DMS53 treated with DMSO at 0.1 percent for 48 hours (cell line): ENCODE data around the gene MSS51.

Experiments
- DNase-seq: peaks from one replicate; lab custom pipeline; 2025; ENCODE audit not compliant: unreplicated experiment; lab: John Stamatoyannopoulos, UW

Gene MSS51

GRCh38 chr10:73433538-73433867 lies at the start of gene MSS51:
Gene MSS51, minus strand, starts transcription at chr10:73433561. Its CDS starts 5,277 bp downstream, at chr10:73428284.
- no peak for DNase-seq

DNA sequence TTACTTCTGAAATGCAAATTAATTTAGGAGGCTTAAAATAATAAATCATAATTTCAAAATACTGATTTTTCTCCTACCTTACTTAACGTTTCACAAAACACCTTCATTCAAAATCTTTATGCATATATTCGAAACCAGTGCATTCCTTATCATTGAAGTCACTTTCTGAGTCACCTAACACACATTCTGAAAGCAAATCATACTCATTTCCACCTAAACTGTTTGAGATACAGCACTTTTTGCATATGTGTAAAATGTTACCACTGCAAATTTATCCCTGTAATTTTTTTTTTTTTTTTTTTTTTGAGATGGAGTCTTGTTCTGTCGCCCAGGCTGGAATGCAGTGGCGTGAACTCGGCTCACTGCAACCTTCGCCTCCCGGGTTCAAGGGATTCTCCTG lies 46.8 kb upstream of the MSS51 start:
- no peak for DNase-seq

- no peak for DNase-seq
Observed at GRCh38 chr10:73478636-73479035, 45.3 kb upstream of the MSS51 start.

DNA sequence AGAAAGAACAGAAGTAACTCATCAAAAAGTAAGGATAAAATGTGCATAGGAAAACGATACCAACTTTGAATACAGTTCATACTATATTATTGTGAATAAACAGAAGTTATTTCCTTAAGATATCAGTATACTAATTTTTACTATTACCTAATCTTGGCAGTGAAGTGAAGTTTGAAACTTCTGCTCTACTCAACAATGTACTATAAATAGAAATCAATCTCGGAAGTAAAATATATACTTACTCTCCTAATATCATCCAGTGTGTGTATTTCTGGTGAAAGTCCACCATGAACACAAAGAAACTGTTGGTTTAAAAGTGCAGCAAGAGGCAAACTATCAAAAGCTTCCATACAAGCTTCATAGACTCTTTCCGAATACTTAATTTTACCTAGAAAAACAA lies 37.9 kb upstream of the MSS51 start:
- DNase-seq, result no peak

GRCh38 chr10:73469579-73469978 lies 36.2 kb upstream of the MSS51 start:
- DNase-seq, result no peak

- no peak for DNase-seq
Observed at GRCh38 chr10:73467206-73467605, 33.8 kb upstream of the MSS51 start.

- no peak for DNase-seq
Observed at GRCh38 chr10:73465978-73466726, 32.8 kb upstream of the MSS51 start.

GRCh38 chr10:73460897-73461296 lies 27.5 kb upstream of the MSS51 start:
- no peak for DNase-seq

DNA sequence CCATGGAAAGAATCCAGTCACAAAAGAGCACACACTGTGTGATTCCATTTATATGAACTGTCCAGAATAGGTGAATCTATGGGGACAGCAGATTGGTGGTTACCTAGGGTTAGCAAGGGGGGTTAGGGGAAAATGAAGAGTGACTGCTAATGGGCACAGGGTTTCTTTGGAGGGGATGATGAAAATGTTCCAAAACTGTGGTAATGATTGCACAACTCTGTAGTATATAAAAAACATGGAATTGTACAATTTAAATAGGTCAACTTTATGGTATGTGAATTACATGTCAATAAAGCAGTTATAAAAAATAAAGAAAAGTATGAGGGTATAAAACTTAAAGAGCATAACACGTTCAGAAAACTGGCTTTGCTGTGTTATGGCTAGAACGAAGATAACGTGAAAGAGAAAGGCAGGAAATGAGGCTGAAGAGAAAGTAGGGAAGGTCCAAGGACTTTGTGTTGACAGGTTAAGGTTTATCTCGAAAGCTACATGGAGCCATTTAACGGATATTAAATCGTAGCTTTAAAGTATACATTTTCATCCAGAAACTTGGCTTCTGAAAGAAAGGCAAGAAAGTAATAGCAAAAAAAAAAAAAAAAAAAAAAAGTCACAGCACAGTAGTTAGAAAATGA lies 26.4 kb upstream of the MSS51 start:
- DNase-seq, result no peak

DNA sequence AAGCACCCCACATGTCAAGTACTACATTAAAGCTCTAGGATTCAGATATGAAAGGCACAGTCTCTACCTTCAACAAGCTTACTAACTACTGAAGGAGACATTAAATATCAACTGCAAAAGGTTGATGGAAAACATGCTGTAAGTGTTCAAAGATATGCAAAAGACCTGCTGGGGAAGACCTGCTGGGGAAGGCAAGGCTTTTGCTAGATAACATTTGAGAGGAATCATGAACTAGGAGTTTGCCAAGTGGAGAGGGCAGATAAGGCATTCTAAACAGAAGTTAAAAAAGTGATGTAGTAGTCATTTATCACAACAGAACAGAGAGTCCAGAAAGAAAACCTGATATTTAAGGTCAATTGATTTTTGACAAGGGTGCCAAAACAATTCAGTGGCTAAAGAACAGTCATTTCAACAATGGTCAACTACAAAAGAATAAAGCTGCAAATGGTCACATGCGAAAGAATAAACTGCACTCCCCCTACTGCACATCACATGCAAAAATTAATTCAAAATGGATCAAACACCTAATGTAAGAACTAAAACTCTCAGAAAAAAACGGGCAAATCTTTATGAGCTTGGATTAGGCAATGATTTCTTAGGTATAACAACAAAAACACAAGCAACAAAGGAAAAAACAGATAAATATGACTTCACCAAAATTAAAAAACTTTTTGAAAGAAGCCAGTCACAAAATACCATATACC lies 23.0 kb upstream of the MSS51 start:
- DNase-seq, result no peak

DNA sequence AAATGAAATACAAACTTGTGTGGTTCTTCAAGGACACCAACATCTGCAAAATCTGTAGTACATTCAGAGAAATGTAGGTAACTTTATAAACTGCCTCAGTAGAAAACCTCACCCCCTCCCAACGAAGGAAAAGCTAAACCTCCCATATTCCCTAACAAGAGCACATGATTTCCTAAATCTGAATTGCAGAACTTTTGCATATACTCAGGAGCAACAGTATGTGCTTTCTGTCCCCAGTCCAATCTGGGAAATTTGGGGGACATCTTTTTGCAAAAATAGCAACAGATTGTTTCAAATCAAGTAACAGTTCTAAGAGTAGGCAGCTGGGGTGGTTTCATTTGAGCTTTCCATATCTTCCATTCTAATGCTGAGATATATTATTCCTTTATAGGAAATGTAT lies 15.8 kb upstream of the MSS51 start:
- DNase-seq, result no peak

DNA sequence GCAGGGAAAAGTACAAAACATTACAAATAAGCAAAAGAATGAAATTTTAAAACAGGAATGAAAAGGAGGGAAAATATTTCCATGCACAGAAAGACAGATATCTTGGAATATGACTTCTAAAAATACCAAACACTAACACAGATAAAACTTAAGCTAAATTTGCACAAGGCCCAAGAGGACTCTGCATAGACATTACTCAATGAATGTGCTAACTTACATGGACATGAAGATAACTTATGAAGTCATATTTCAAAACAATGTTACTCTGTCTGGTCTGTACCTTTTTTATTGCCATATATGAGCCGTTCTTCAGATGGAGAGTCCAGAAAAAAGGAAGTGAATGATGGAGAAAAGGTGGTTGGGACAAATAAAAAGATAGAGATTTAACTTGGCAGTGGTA lies 15.0 kb upstream of the MSS51 start:
- no peak for DNase-seq

- DNase-seq, result no peak
Observed at GRCh38 chr10:73446926-73447325, 13.6 kb upstream of the MSS51 start.

GRCh38 chr10:73444457-73444856 lies 11.1 kb upstream of the MSS51 start:
- DNase-seq, result no peak

- no peak for DNase-seq
Observed at GRCh38 chr10:73439605-73440312, 6.4 kb upstream of the MSS51 start.

- no peak for DNase-seq
Observed at GRCh38 chr10:73439055-73439454, 5.7 kb upstream of the MSS51 start.

DNA sequence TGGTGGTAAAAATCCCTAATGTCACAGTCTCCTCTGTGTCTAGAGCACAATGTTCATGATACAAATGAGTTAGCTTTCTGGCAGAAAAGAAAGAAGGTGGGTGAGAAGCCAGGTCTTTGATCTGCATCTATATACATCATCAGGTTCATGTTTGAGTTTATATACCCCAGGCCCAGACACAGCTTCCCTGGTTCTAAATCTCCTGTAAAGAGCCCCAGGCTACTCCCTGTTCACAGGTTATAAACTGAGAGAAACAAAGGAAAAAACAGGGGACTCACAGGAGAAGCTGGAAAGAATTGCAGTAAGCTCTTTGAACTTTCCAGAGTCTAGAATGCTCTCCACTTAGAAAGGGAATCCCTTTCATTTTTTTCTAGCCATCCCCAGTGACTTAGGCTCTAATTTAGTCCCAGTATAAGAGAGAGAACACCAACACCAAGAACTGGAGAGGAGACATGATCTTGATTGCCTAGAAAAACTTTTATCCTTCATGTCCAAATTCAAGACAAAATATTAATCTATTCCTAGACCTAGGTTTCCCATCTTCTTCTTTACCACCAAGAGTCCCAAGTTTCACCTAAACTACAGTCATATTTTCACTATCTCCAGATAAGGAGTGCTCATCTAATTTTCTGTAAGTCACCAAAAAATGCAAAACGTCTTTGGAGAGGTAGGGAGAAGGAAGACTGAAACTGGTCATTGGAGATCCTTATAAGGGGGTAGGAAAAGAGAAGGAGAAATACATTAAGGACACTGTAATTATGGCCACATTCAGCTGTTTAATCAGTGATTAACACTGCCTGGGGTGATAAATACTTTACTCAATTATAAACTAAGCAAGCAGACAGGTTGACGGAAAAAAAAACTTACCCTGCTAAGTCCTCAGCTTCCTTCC lies 469 bp downstream of the MSS51 start:
- no peak for DNase-seq

GRCh38 chr10:73426318-73426717 lies 7.0 kb downstream of the MSS51 start:
- no peak for DNase-seq

DNA sequence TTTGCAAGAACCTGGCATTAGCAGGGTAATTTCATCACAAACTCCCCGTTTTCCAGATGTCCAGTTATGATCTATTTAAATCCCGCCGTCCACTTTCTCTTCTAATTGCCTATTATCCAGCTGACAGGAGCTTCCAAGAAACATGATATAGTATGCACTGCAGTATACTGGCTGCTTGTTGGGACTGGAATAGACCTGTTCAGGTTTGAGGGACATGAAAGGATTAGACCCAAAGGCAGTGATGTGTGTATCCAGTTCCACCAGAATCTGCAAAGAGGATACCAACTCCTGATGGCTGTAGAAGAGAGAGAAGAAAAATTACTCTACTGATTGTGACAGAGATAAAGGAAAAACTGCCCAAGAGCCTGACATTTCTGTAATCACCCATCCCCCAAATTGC lies 8.9 kb downstream of the MSS51 start:
- DNase-seq, result no peak

GRCh38 chr10:73423309-73423708 lies 10.1 kb downstream of the MSS51 start:
- DNase-seq, result no peak

- DNase-seq, result no peak
Observed at GRCh38 chr10:73416571-73416970, 16.8 kb downstream of the MSS51 start.
